ENCODE measurements around the gene CLASP1. TPM values are rescaled to one million over a fixed set of nuclear protein-coding genes. Genes with fewer than 3 reads are reported as not detected.
"Not testable (repeated sequence)": the region's sequence is repeated elsewhere in the genome, so short reads cannot be mapped to it uniquely, and the experiment has no call there.

CLASP1 gene
- total and polyA plus RNA-seq, 2 donors: 25.4 to 109 TPM

- Histone ChIP-seq H3K4me1 (ENCODE audit: insufficient read depth) (no peaks in the 10 kb centered on the region), H3K36me3 (ENCODE audit: insufficient read depth) (no peaks in the 10 kb centered on the region), H3K4me3 (ENCODE audit: low read depth, low read length) (no peak overlapping the region), H3K27ac (ENCODE audit: low read depth) (no peak overlapping the region)
- 19% methylated on average over 3 of the region's 3 CpGs for WGBS
- DNase-seq (ENCODE audit: extremely low spot score): no peak
Measured at GRCh38 chr2:121309801-121310200, 339.5 kb downstream of the CLASP1 start.

DNA sequence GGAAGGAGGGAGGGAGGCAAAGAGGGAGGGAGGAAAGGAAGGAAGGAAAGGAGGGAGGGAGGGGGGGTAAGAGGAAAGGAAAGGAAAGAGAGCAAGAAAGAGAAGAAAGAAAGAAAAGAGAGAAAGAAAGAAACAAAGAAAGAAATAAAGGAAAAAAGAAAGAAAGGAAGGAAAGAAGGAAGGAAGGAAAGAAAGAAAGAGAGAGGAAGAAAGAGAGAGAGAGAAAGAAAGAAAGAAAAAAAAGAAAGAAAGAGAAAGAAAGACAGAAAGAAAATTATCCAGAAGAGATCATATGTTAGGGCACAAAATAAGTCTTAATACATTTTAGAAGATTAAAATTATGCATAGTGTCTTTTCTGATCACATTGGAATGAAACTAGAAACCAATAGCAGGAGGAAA is 339.9 kb downstream of the CLASP1 start:
- DNase-seq (ENCODE audit: extremely low spot score): no peak
- H3K27ac ChIP-seq (ENCODE audit: low read depth): no peak overlapping the region
- no peak overlapping the region for H3K4me3 ChIP-seq (ENCODE audit: low read depth, low read length)
- H3K4me1 ChIP-seq (ENCODE audit: insufficient read depth): no peaks in the 10 kb centered on the region
- H3K36me3 ChIP-seq (ENCODE audit: insufficient read depth): no peaks in the 10 kb centered on the region

GRCh38 chr2:121307048-121307447 is 342.2 kb downstream of the CLASP1 start:
- Histone ChIP-seq H3K36me3 (ENCODE audit: insufficient read depth) (no peaks in the 10 kb centered on the region), H3K27ac (ENCODE audit: low read depth) (no peak overlapping the region), H3K4me3 (ENCODE audit: low read depth, low read length) (no peak overlapping the region), H3K4me1 (ENCODE audit: insufficient read depth) (no peaks in the 10 kb centered on the region)
- no peak for DNase-seq (ENCODE audit: extremely low spot score)
- WGBS: 89% methylated on average over 2 of the region's 2 CpGs

DNA sequence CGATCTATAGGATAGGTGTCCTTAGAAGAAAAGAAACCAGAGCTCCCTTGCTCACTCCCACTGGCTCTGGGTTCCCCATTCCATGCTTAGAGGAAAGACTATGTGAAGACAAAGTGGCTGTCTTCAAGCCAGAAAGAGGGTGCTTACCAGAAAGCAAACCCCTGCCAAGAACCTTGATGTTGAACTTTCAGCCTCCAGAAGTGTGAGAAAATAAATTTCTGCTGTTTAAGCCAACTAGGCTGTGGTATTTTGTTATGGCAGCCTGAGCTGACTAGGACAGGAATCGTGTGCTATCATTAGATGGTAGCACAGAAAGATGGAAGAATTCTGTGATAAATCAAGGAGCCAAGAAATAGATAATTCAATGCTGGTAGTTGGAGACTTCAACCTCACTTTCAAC is 344.3 kb downstream of the CLASP1 start:
- Histone ChIP-seq H3K4me1 (ENCODE audit: insufficient read depth) (no peaks in the 10 kb centered on the region), H3K27ac (ENCODE audit: low read depth) (no peak overlapping the region), H3K36me3 (ENCODE audit: insufficient read depth) (no peaks in the 10 kb centered on the region), H3K4me3 (ENCODE audit: low read depth, low read length) (no peak overlapping the region)
- WGBS: 58% methylated on average over 2 of the region's 2 CpGs
- no peak for DNase-seq (ENCODE audit: extremely low spot score)

DNA sequence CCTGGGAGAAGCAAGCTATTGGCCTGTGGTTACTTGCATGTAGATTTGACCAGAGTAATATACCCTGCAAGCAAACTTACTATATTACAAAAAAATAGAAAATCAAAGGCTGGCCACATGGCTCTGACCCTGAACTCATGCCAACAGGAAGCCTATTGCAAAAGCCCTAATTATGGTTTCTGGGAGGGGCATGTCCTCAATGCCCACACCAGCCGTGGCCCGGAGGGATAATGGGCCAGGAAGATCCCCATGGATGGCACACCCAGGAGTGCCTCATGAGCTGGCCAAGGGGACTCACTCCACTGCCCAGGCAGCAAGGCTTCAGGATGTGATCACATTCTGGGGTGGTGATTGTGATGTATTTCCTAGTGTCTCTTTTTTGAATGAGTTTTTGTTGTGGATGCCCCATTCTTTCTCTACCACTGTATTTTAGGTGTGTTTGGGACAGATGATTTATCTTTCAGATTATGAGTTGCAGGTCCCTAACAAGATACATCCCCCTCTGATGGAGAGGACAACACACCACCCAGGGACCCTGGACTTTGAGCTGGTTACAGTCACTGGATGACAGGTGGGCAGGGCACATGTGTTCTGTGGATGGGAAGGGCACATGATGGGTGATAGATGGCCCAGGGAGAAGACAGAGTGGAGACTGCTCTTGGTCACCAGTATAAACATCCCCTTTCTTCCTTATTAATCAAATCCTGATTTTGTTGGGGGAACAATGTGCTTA is 345.6 kb downstream of the CLASP1 start:
- Histone ChIP-seq H3K4me3 (ENCODE audit: low read depth, low read length) (no peak overlapping the region), H3K4me1 (ENCODE audit: insufficient read depth) (no peaks in the 10 kb centered on the region), H3K36me3 (ENCODE audit: insufficient read depth) (no peaks in the 10 kb centered on the region), H3K27ac (ENCODE audit: low read depth) (no peak overlapping the region)
- DNase-seq (ENCODE audit: extremely low spot score): no peak
- 60% methylated on average over 2 of the region's 2 CpGs for WGBS

DNA sequence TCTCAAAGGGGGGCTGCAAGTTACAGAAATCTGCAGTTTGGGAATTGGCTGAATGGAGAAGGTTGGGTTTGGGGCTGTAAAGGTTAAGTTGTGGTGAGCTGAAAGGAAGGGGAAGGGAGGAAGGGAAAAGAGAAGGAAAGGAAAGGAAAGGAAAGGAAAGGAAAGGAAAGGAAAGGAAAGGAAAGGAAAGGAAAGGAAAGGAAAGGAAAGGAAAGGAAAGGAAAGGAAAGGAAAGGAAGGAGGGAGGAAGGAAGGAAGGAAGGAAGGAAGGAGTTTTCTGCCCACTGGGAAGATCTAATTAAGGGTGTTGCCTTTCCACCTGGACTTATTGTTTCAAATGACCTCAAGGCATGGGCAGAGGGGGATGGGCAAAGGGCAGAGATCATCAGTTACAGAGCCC is 348.1 kb downstream of the CLASP1 start:
- H3K36me3 ChIP-seq (ENCODE audit: insufficient read depth); H3K4me3 ChIP-seq (ENCODE audit: low read depth, low read length); DNase-seq (ENCODE audit: extremely low spot score); H3K27ac ChIP-seq (ENCODE audit: low read depth); H3K4me1 ChIP-seq (ENCODE audit: insufficient read depth): not testable (repeated sequence)

DNA sequence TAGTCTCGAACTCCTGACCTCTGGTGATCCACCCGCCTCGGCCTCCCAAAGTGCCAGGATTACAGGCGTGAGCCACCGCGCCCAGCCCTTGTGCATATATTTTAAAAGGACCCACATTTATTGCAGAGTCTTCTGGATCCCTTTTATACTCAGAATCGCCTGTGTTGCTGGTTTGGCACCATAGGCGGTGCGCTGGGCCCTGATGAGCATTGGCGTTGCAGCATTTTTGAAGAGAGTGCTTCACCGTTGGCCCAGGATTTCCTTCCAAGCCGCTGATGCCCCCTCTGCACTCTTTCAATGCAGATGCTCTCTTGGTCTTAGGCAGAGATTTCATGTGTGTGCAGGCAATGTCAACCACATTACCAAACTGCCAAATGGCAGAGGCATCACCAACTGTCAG is 350.8 kb downstream of the CLASP1 start:
- Histone ChIP-seq H3K4me1 (ENCODE audit: insufficient read depth) (no peaks in the 10 kb centered on the region), H3K27ac (ENCODE audit: low read depth) (no peak overlapping the region), H3K36me3 (ENCODE audit: insufficient read depth) (no peaks in the 10 kb centered on the region), H3K4me3 (ENCODE audit: low read depth, low read length) (no peak overlapping the region)
- no peak for DNase-seq (ENCODE audit: extremely low spot score)
- WGBS: 93% methylated on average over 12 of the region's 12 CpGs

- not testable (repeated sequence) for H3K36me3 ChIP-seq (ENCODE audit: insufficient read depth); H3K4me1 ChIP-seq (ENCODE audit: insufficient read depth); H3K27ac ChIP-seq (ENCODE audit: low read depth); DNase-seq (ENCODE audit: extremely low spot score); H3K4me3 ChIP-seq (ENCODE audit: low read depth, low read length)
- 90% methylated on average over 5 of the region's 5 CpGs for WGBS
Measured at GRCh38 chr2:121297866-121298265, 351.4 kb downstream of the CLASP1 start.

GRCh38 chr2:121297217-121297830 is 351.9 kb downstream of the CLASP1 start:
- DNase-seq (ENCODE audit: extremely low spot score): no peak
- Histone ChIP-seq H3K4me1 (ENCODE audit: insufficient read depth) (no peaks in the 10 kb centered on the region), H3K36me3 (ENCODE audit: insufficient read depth) (no peaks in the 10 kb centered on the region), H3K27ac (ENCODE audit: low read depth) (no peak overlapping the region), H3K4me3 (ENCODE audit: low read depth, low read length) (no peak overlapping the region)
- WGBS: 46% methylated on average over 9 of the region's 9 CpGs

DNA sequence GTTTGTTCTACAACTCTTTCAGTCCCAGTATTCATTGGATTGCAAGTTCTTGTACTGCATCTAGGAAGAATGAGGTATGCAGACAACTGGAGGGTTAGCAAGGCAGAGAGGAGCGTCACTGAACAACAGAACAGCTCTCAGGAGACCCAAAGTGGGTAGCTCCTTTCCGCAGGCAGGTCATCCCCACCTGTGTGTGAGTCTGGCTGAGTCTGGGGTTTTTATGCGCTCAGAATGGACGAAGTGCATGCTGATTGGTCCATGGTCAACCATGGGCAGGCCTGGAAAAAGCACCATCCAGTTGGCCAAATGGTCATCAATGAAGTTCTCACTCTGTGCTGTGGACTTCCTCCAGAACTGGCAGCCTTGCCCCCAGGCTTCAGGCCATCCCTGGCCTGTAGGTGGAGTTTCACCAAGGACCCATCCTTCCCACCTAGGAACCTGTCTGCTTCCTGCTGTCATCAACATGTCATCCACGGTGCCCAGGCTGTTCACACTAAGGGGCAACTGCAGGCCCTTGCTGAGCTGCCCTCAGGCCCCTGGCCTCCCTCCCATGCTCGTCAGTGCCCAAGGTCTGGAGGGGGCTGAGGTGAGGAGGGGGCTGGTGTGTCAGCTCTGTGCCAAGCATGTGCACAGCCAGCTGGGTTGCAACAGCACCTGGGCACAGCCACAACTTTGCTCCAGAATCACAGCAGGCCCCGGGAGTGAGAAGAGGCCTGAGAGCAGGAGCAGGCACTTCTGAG is 353.2 kb downstream of the CLASP1 start:
- no peak for DNase-seq (ENCODE audit: extremely low spot score)
- H3K4me1 ChIP-seq (ENCODE audit: insufficient read depth): no peaks in the 10 kb centered on the region
- no peaks in the 10 kb centered on the region for H3K36me3 ChIP-seq (ENCODE audit: insufficient read depth)
- no peak overlapping the region for H3K27ac ChIP-seq (ENCODE audit: low read depth)
- no peak overlapping the region for H3K4me3 ChIP-seq (ENCODE audit: low read depth, low read length)
- 88% methylated on average over 7 of the region's 7 CpGs for WGBS

DNA sequence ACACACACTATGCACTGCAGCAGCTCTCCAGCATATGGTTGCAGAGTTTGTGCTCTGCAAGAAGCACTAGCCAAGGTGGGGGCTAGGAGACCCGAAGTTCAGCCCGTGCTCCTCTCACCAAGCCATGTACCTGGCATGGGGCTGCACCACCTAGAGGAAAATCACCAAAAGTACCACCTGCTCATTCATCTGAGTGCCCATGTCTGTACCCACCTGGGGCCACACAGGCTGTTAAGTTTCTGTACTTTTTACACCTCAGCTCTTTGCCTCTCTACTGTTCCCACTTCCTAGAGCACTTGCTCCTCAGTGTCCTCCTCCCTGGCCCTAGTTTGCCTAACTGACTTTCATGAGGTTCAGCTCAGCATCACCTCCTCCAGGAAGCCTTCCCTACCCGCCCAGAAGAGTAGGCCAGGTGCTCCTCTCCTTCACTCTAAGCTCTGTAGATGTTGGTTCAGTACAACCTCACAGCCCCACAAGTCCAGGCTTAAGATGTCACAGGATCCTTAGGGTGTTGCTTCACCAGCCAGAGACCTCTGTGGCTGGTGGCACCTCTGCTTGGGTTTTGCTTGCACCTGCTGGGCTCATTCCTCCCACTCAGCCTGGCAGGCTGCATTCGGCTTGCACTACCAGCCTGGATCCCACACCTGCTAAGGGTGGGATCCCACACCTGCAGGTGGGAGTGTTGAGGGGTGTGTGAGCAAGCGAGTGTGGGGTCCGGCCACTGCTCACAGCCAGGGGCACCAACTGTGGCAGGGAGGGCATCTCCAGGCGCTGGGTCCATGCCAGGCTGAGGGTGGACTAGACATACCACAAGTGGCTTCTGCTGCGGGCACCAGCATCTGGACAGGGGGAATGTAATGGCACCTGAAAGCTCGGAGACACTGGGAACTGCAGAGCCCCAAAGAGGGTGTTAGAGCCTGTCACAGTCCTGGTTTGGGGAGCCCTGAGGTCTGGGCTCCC is 354.1 kb downstream of the CLASP1 start:
- Histone ChIP-seq H3K4me1 (ENCODE audit: insufficient read depth) (no peaks in the 10 kb centered on the region), H3K4me3 (ENCODE audit: low read depth, low read length) (no peak overlapping the region), H3K36me3 (ENCODE audit: insufficient read depth) (no peaks in the 10 kb centered on the region), H3K27ac (ENCODE audit: low read depth) (no peak overlapping the region)
- no peak for DNase-seq (ENCODE audit: extremely low spot score)
- 84% methylated on average over 9 of the region's 9 CpGs for WGBS

GRCh38 chr2:121293450-121294325 is 355.6 kb downstream of the CLASP1 start:
- WGBS: 73% methylated on average over 14 of the region's 14 CpGs
- no peak overlapping the region for H3K4me3 ChIP-seq (ENCODE audit: low read depth, low read length)
- H3K27ac ChIP-seq (ENCODE audit: low read depth): no peak overlapping the region
- no peaks in the 10 kb centered on the region for H3K36me3 ChIP-seq (ENCODE audit: insufficient read depth)
- DNase-seq (ENCODE audit: extremely low spot score): no peak
- H3K4me1 ChIP-seq (ENCODE audit: insufficient read depth): no peaks in the 10 kb centered on the region

GRCh38 chr2:121291251-121291580 is 358.0 kb downstream of the CLASP1 start:
- 96% methylated on average over 5 of the region's 5 CpGs for WGBS
- Histone ChIP-seq H3K4me3 (ENCODE audit: low read depth, low read length) (no peak overlapping the region), H3K36me3 (ENCODE audit: insufficient read depth) (no peaks in the 10 kb centered on the region), H3K27ac (ENCODE audit: low read depth) (no peak overlapping the region), H3K4me1 (ENCODE audit: insufficient read depth) (peaks cover 1% of the 10 kb centered on the region)
- DNase-seq (ENCODE audit: extremely low spot score): no peak
